Transverse colon (tissue), 4 donors: ENCODE results near the gene ACTN4. TPM values are rescaled to one million over a fixed set of nuclear protein-coding genes. Genes with fewer than 3 reads are reported as not detected.
A peak's percentile ranks its signal among the peaks of the same experiment; 100 is the strongest.

ENCODE experiments used
- DNase-seq: peaks from one replicate; pipeline ENCODE4 v3.0.0-alpha.2; 2019
- H3K27ac ChIP-seq, 4 donors: fragments of 200-600 bp; sonication (generic); 2 replicates each; pipeline ENCODE4 v1.5.1; 2016 to 2018; ENCODE audit warnings: inconsistent platforms in 4 of 4
- H3K27me3 ChIP-seq: fragments of 200-600 bp; sonication (generic); 2 replicates; pipeline ENCODE4 v1.5.1; 2017; ENCODE audit warnings: inconsistent platforms
- H3K36me3 ChIP-seq, 4 donors: fragments of 200-600 bp; sonication (generic); 2 replicates each; pipeline ENCODE4 v1.5.1; 2017 to 2019; ENCODE audit warnings: inconsistent platforms in 4 of 4
- H3K4me1 ChIP-seq, 4 donors: fragments of 200-600 bp; sonication (generic); 2 replicates each; pipeline ENCODE4 v1.5.1; 2017 to 2020; ENCODE audit warnings: inconsistent platforms in 4 of 4
- H3K4me3 ChIP-seq, 4 donors: fragments of 200-600 bp; sonication (generic); 1 replicate in 1 of 4; 2 replicates in 3 of 4; pipeline versions ENCODE4 v1.5.1 to v1.6.1; 2017 to 2019; ENCODE audit warnings: inconsistent platforms in 4 of 4
- H3K9me3 ChIP-seq, 2 donors: fragments of 200-600 bp; sonication (generic); 2 replicates each; pipeline ENCODE4 v1.5.1; 2017 to 2019; ENCODE audit warnings: inconsistent platforms in 2 of 2
- EP300 ChIP-seq: sonication (generic); formaldehyde crosslinking; IDR thresholded peaks from one replicate; pipeline ENCODE4 v1.6.1; 2017; ENCODE audit warnings: antibody characterized with exemption, low read depth
- POLR2A ChIP-seq: fragments of 450-650 bp; IDR thresholded peaks from one replicate; pipeline ENCODE4 v1.6.1; 2016; ENCODE audit warnings: antibody characterized with exemption, mild to moderate bottlenecking, moderate library complexity
- POLR2AphosphoS5 ChIP-seq, 3 donors: sonication (generic); formaldehyde crosslinking; IDR thresholded peaks; one replicate each; pipeline ENCODE4 v1.6.1; 2016; ENCODE audit warnings: antibody characterized with exemption in 3 of 3
- WGBS, 2 donors: methylation state at CpG; one replicate each; pipeline ENCODE4 v1.1.5; 2018; ENCODE audit warnings: low coverage in 1 of 2; 5-methylcytosine and 5-hydroxymethylcytosine counted together
- in situ Hi-C, 4 donors: fragments of 200-750 bp; cut with MboI; loops; one replicate each; pipeline versions ENCODE4 v1.15.0 to v1.15.1; 2017; ENCODE audit warnings: low sequenced_read_pairs in 3 of 4, low pct_ligation_motif_present in 1 of 4, low pct_unique_long_range_greater_than_20kb in 1 of 4
- intact Hi-C: fragments of 100-400 bp; cut with DNase I; formaldehyde crosslinking; loops from one replicate; pipeline ENCODE4 v1.15.1; 2023; ENCODE audit warnings: low total_unique reads
- total RNA-seq, 4 donors: library from RNA; depleted of rRNA; stranded (reverse); fragments of >200 nt; gene quantifications; one replicate each; pipeline ENCODE4 v1.1.0, GENCODE V29; 2016
- TF ChIP-seq, protein P1 (sequence below), 5 experiments: fragments of 200-600 bp in 3 of 5; fragments of 450-650 bp in 2 of 5; sonication (generic) in 3 of 5; IDR thresholded peaks; 1 replicate in 2 of 5; 2 replicates in 3 of 5; pipeline ENCODE4 v1.5.1; 2016 to 2017; ENCODE audit warnings: antibody characterized with exemption in 5 of 5, inconsistent platforms in 3 of 5, mild to moderate bottlenecking in 2 of 5, moderate library complexity in 1 of 5

ACTN4 gene
- total RNA-seq, 4 donors from 2014 or later, result 458 to 1,080 (median 723) TPM

DNA sequence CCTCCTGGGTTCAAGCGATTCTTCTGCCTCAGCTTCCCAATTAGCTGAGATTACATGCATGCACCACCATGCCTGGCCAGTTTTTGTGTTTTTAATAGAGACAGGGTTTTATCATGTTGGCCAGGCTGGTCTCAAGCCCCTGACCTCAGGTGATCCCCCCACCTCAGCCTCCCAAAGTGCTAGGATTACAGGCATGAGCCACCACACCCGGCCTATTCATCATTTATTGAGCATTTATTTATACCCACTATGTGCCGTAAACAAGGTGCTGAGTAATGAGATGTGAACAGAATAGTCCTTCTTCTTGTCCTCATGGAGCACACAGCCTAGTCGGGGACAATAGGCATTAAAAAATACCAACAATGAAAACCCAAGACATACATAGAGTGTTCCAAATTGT lies 25.6 kb downstream of the ACTN4 start:
- Histone ChIP-seq H3K4me3 (no peak overlapping the region), H3K27ac (peak overlapping the region; percentile 41 to 100 (median 99)), H3K36me3 (no peaks in the 10 kb centered on the region), H3K4me1 (peaks cover 76 to 83% (median 81%) of the 10 kb centered on the region in 4 donors), H3K27me3 (no peaks in the 10 kb centered on the region), H3K9me3 (no peaks in the 10 kb centered on the region)
- TF ChIP-seq POLR2A (no peak), EP300 (no peak), POLR2AphosphoS5 (IDR thresholded peaks at IDR 0.05) (no peak)
- TF ChIP-seq, protein P1, sequence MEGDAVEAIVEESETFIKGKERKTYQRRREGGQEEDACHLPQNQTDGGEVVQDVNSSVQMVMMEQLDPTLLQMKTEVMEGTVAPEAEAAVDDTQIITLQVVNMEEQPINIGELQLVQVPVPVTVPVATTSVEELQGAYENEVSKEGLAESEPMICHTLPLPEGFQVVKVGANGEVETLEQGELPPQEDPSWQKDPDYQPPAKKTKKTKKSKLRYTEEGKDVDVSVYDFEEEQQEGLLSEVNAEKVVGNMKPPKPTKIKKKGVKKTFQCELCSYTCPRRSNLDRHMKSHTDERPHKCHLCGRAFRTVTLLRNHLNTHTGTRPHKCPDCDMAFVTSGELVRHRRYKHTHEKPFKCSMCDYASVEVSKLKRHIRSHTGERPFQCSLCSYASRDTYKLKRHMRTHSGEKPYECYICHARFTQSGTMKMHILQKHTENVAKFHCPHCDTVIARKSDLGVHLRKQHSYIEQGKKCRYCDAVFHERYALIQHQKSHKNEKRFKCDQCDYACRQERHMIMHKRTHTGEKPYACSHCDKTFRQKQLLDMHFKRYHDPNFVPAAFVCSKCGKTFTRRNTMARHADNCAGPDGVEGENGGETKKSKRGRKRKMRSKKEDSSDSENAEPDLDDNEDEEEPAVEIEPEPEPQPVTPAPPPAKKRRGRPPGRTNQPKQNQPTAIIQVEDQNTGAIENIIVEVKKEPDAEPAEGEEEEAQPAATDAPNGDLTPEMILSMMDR (IDR thresholded peaks at IDR 0.05), result no peak
- no peak for DNase-seq
- in situ Hi-C loops, result no loop called here
- 72 to 93% methylated on average over 3 to 4 of the region's 4 CpGs for WGBS, 2 donors
- intact Hi-C loops, result no loop called here

DNA sequence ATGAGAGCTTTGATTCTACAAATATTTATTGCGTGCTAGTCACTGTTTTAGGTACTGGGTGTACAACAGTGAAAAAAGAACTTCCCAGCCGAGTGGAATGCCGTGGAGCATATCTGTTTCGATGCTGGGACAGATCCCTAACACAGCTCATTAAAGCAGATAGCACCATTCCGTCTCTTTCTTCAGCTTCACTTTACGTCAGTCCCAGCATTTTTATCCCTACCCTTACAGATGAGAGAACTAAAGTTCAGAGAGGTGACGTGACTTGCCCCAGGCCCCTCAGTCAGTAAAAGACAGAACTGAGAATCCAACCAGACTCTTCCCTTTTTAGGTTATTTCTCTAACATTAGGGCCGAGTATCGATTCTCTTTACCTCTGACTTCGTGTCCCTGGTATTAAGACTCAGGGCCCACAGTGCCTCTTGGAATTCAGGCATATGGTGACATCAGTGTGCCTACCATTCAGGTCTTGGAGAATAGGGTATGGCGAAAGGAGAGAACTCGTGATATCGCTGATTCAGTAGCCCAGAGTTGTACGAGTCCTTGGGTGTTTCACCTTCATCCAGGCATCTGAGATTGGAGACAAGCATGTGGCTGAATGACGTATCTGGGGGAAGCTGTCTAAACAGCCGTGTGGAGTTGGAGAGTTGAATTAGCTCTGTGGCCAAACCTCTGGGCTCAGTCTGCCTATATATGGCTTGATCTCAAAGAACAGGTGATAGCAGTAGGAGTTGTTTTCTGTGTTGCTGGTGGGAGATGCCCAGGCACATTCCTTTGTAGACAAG lies 27.1 kb downstream of the ACTN4 start:
- H3K4me3 ChIP-seq, result no peak overlapping the region
- intact Hi-C loops (no loop called here), in situ Hi-C loops (no loop called here)
- 62 to 69% methylated on average over 9 to 16 of the region's 16 CpGs for WGBS, 2 donors
- peak in 1 of 3 donors; percentile 22 for TF ChIP-seq POLR2AphosphoS5 (IDR thresholded peaks at IDR 0.05)
- TF ChIP-seq POLR2A, result no peak
- no peak for TF ChIP-seq EP300
- TF ChIP-seq, protein P1 (IDR thresholded peaks at IDR 0.05), result no peak
- no peaks in the 10 kb centered on the region for H3K27me3 ChIP-seq
- peaks cover 71 to 83% (median 81%) of the 10 kb centered on the region in 4 donors for H3K4me1 ChIP-seq
- H3K27ac ChIP-seq, result peak overlapping the region; percentile 87 to 94 (median 92)
- no peaks in the 10 kb centered on the region for H3K36me3 ChIP-seq
- DNase-seq, result no peak
- H3K9me3 ChIP-seq, result no peaks in the 10 kb centered on the region

DNA sequence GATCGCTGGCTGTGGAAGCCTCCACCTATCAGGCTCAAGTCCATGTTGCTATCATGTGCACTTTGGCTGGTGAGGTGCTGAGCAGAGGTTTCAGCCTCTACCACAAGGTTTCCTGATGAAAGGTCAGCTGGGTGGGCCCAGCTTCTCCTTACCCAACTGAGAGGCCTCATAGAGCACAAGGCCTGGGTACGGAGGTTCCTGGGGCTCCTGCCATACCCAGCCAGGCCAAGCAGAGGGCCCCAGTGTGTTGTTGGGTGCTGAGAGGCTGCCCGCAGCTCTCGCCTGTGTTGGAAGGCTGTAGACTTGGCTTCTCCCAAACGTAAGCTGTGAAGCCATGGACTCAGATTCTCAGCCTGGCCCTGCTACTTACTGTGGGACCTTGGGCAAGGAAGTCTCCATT lies 28.2 kb downstream of the ACTN4 start:
- H3K4me3 ChIP-seq, result no peak overlapping the region
- no peaks in the 10 kb centered on the region for H3K36me3 ChIP-seq
- H3K27me3 ChIP-seq, result no peaks in the 10 kb centered on the region
- 86 to 100% methylated on average over 1 to 5 of the region's 5 CpGs for WGBS, 2 donors
- intact Hi-C loops, result no loop called here
- H3K27ac ChIP-seq, result peak overlapping the region; percentile 87 to 94 (median 92)
- TF ChIP-seq POLR2AphosphoS5 (IDR thresholded peaks at IDR 0.05), result no peak
- TF ChIP-seq, protein P1 (IDR thresholded peaks at IDR 0.05), result no peak
- TF ChIP-seq POLR2A, result no peak
- TF ChIP-seq EP300, result no peak
- peaks cover 65 to 83% (median 81%) of the 10 kb centered on the region in 4 donors for H3K4me1 ChIP-seq
- no peaks in the 10 kb centered on the region for H3K9me3 ChIP-seq
- no peak for DNase-seq
- in situ Hi-C loops, result no loop called here

DNA sequence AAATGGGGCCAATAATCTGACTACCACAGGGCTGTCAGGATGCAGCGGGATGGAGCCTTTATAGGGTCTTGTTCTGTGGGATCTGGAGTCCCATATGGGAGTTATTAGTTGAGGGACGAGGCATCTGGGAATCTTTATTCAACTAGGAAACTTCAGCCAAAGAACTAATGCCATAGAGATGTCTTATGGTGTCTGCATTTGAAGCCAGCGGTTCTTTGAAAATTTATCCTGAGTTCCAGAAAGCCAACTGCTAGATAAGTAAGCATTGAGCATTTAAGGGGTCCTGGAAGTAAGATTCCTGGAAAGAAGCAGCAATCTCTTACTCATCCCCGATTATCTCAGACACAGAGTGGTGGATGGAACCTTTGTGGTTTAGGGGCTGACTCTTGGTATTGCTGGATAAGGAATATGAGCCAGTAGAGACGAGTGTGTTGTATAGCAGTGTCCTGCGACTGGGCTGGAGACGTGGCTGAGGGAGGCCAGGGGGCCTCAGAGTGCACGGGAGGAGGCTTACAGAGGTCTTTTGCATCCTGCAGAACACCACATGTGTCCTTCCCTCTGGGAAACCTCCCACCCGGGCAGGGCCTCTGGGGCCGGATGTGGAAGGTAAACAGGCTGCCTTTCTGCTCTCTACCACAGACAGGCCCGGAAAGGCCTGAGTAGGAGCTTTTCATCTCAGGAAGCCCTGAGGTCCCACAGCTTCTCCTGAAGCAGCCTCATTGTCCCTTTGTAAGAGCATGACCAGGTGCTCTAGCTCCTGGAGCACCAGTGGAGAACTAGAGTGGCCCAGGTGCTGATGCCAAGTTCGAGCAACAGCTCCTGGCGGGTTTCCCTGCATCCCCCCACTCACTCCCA lies 28.8 kb downstream of the ACTN4 start:
- H3K27ac ChIP-seq, result peak overlapping the region; percentile 87 to 94 (median 92)
- DNase-seq, result no peak
- H3K27me3 ChIP-seq, result no peaks in the 10 kb centered on the region
- intact Hi-C loops (no loop called here), in situ Hi-C loops (no loop called here)
- H3K4me1 ChIP-seq, result peaks cover 58 to 81% (median 78%) of the 10 kb centered on the region in 4 donors
- WGBS, 2 donors, result 59 to 100% methylated on average over 1 to 13 of the region's 13 CpGs
- H3K4me3 ChIP-seq, result no peak overlapping the region
- no peaks in the 10 kb centered on the region for H3K36me3 ChIP-seq
- no peaks in the 10 kb centered on the region for H3K9me3 ChIP-seq
- TF ChIP-seq POLR2AphosphoS5 (IDR thresholded peaks at IDR 0.05), result no peak
- no peak for TF ChIP-seq POLR2A
- TF ChIP-seq EP300, result no peak
- TF ChIP-seq, protein P1 (IDR thresholded peaks at IDR 0.05), result no peak
